SK-N-SH (cell line): ENCODE data around the gene CPPED1. TPM values are rescaled to one million over a fixed set of nuclear protein-coding genes. Genes with fewer than 3 reads are reported as not detected.

Source experiments
- CTCF ChIA-PET: fragments of 300-600, 350-600 bp; formaldehyde crosslinking; extraction: SDS; loops from one replicate; lab custom pipeline; 2021; lab: Yijun Ruan, JAX
- POLR2A ChIA-PET: fragments of 350-600 bp; sonication (Branson Sonifier 250); formaldehyde crosslinking; extraction: SDS; loops from one replicate; lab custom pipeline; 2020; ENCODE audit warnings: antibody characterized with exemption, inconsistent platforms; lab: Yijun Ruan, JAX
- DNase-seq: peaks from one replicate; pipeline ENCODE4 v3.0.0; 2012
- H2AFZ ChIP-seq: fragments of 200-600 bp; sonication (generic); 2 replicates; pipeline ENCODE4 v1.8.1; 2016; ENCODE audit warnings: antibody characterized with exemption, mild to moderate bottlenecking, low read depth
- H3F3A ChIP-seq: fragments of 200-600 bp; sonication (generic); replicated peaks from 2 replicates; pipeline ENCODE3; 2016; ENCODE audit warnings: antibody characterized with exemption, mild to moderate bottlenecking; ENCODE audit not compliant: insufficient read depth
- H3K27ac ChIP-seq, 2 experiments: fragments of 200-500 bp in 1 of 2; fragments of 200-600 bp in 1 of 2; sonication (Bioruptor generic) in 1 of 2; sonication (generic), shearing (Covaris generic) in 1 of 2; 2 replicates each; pipeline versions ENCODE4 v1.5.1 to v1.6.1; 2014 to 2016; ENCODE audit warnings: low read depth in 2 of 2, inconsistent platforms in 1 of 2, low read length in 1 of 2, mild to moderate bottlenecking in 1 of 2, mixed read lengths in 1 of 2
- H3K27me3 ChIP-seq: fragments of 200-600 bp; sonication (generic), shearing (Covaris generic); 2 replicates; pipeline ENCODE4 v1.6.1; 2016; ENCODE audit warnings: mixed run types; ENCODE audit not compliant: insufficient read depth
- H3K36me3 ChIP-seq, 2 experiments: fragments of 200-500 bp in 1 of 2; fragments of 200-600 bp in 1 of 2; sonication (Bioruptor generic) in 1 of 2; sonication (generic) in 1 of 2; replicated peaks in 1 of 2; 2 replicates each; pipeline versions ENCODE3 to v1.5.1; 2014 to 2016; ENCODE audit warnings: low read length in 1 of 2, mild to moderate bottlenecking in 1 of 2; ENCODE audit not compliant: insufficient read depth in 2 of 2, control insufficient read depth in 1 of 2
- H3K4me1 ChIP-seq, 2 experiments: fragments of 200-500 bp in 1 of 2; fragments of 200-600 bp in 1 of 2; sonication (Bioruptor generic) in 1 of 2; sonication (generic), shearing (Covaris generic) in 1 of 2; 2 replicates each; pipeline versions ENCODE4 v1.5.1 to v1.6.1; 2014 to 2016; ENCODE audit warnings: low read depth in 1 of 2, low read length in 1 of 2, mixed run types in 1 of 2; ENCODE audit not compliant: insufficient read depth in 2 of 2, control insufficient read depth in 1 of 2
- H3K4me2 ChIP-seq: fragments of 200-600 bp; sonication (generic), shearing (Covaris generic); 2 replicates; pipeline ENCODE4 v1.6.1; 2017; ENCODE audit warnings: mixed run types
- H3K4me3 ChIP-seq, 2 experiments: fragments of 200-500 bp in 1 of 2; fragments of 200-600 bp in 1 of 2; sonication (Bioruptor generic) in 1 of 2; sonication (generic), shearing (Covaris generic) in 1 of 2; 2 replicates each; pipeline versions ENCODE4 v1.5.1 to v1.8.1; 2014 to 2016; ENCODE audit warnings: low read depth in 2 of 2, inconsistent platforms in 1 of 2, low read length in 1 of 2, mild to moderate bottlenecking in 1 of 2, mixed read lengths in 1 of 2, moderate library complexity in 1 of 2
- H3K79me2 ChIP-seq: fragments of 200-600 bp; sonication (generic); 2 replicates; pipeline ENCODE4 v1.8.1; 2017; ENCODE audit warnings: mild to moderate bottlenecking; ENCODE audit not compliant: insufficient read depth
- H3K9ac ChIP-seq: fragments of 200-600 bp; sonication (generic); 2 replicates; pipeline ENCODE4 v1.6.1; 2017; ENCODE audit warnings: mixed run types
- H3K9me2 ChIP-seq: fragments of 200-600 bp; sonication (generic); 2 replicates; pipeline ENCODE4 v1.6.1; 2017; ENCODE audit warnings: mixed run types
- H3K9me3 ChIP-seq: fragments of 200-600 bp; sonication (generic); 2 replicates; pipeline ENCODE4 v1.6.1; 2017; ENCODE audit warnings: mixed run types, mild to moderate bottlenecking, moderate library complexity
- H4K20me1 ChIP-seq: fragments of 200-600 bp; sonication (generic); 2 replicates; pipeline ENCODE4 v1.6.1; 2017; ENCODE audit warnings: mild to moderate bottlenecking, mixed run types; ENCODE audit not compliant: insufficient read depth
- EZH2phosphoT487 ChIP-seq: fragments of 200-600 bp; sonication (generic); IDR thresholded peaks from 2 replicates; pipeline ENCODE4 v1.6.1; 2017; ENCODE audit warnings: low read depth, mixed run types, mild to moderate bottlenecking, antibody characterized with exemption, moderate library complexity, borderline replicate concordance
- FOSL2 ChIP-seq: IDR thresholded peaks from 2 replicates; pipeline ENCODE4 v1.4.0; 2012; ENCODE audit warnings: low read depth, mild to moderate bottlenecking, moderate library complexity, borderline replicate concordance
- GATA2 ChIP-seq: sonication (generic); formaldehyde crosslinking; IDR thresholded peaks from 2 replicates; pipeline ENCODE4 v1.5.0; 2020; ENCODE audit warnings: mild to moderate bottlenecking, missing genetic modification reagents
- JUND ChIP-seq: IDR thresholded peaks from 2 replicates; pipeline ENCODE4 v1.4.0; 2012
- MEF2A ChIP-seq: IDR thresholded peaks from 2 replicates; pipeline ENCODE4 v1.4.0; 2012; ENCODE audit warnings: low read depth, borderline replicate concordance
- PBX3 ChIP-seq: IDR thresholded peaks from 2 replicates; pipeline ENCODE4; 2012
- RAD21 ChIP-seq: IDR thresholded peaks from 2 replicates; pipeline ENCODE4 v1.6.1; 2012; ENCODE audit warnings: mild to moderate bottlenecking, low read length
- RCOR1 ChIP-seq: fragments of 150-350 bp; IDR thresholded peaks from 2 replicates; pipeline ENCODE4 v1.6.1; 2017; ENCODE audit warnings: antibody characterized with exemption, low read length
- SIN3A ChIP-seq: IDR thresholded peaks from 2 replicates; pipeline ENCODE4 v1.6.1; 2012; ENCODE audit warnings: low read depth, mild to moderate bottlenecking, low read length, moderate library complexity, borderline replicate concordance
- SMC3 ChIP-seq: IDR thresholded peaks from 2 replicates; pipeline ENCODE4 v1.6.1; 2012; ENCODE audit warnings: low read depth, low read length, improper control_type of control experiment
- TCF12 ChIP-seq: IDR thresholded peaks from 2 replicates; pipeline ENCODE4 v1.4.0; 2012
- ZBTB33 ChIP-seq: IDR thresholded peaks from 2 replicates; pipeline ENCODE4 v1.4.0; 2012; ENCODE audit warnings: low read depth, borderline replicate concordance
- whole genome bisulfite sequencing: methylation state at CpG from one replicate; pipeline ENCODE4 v1.1.6; 2017; ENCODE audit warnings: low lambda C conversion rate; 5-methylcytosine and 5-hydroxymethylcytosine counted together
- polyA plus RNA-seq, 3 experiments: library from polyadenylated mRNA; depleted of rRNA; stranded (reverse); fragments of >200 nt; gene quantifications; 2 replicates each; pipeline ENCODE4 v1.2.3, GENCODE V29; 2012
- TF ChIP-seq, protein P1 (sequence below): IDR thresholded peaks from 2 replicates; pipeline ENCODE4 v1.4.0; 2012; ENCODE audit warnings: low read depth
- TF ChIP-seq, protein P2 (sequence below): IDR thresholded peaks from 2 replicates; pipeline ENCODE4 v1.4.0; 2012; ENCODE audit warnings: low read depth, borderline replicate concordance
- TF ChIP-seq, protein P3 (sequence below): IDR thresholded peaks from 2 replicates; pipeline ENCODE4 v1.6.1; 2012; ENCODE audit warnings: mild to moderate bottlenecking, low read depth, low read length, moderate library complexity

Gene CPPED1
- polyA plus RNA-seq, 1 of the 3 experiments (the other 2 are of a cell fraction), result 11.9 TPM

DNA sequence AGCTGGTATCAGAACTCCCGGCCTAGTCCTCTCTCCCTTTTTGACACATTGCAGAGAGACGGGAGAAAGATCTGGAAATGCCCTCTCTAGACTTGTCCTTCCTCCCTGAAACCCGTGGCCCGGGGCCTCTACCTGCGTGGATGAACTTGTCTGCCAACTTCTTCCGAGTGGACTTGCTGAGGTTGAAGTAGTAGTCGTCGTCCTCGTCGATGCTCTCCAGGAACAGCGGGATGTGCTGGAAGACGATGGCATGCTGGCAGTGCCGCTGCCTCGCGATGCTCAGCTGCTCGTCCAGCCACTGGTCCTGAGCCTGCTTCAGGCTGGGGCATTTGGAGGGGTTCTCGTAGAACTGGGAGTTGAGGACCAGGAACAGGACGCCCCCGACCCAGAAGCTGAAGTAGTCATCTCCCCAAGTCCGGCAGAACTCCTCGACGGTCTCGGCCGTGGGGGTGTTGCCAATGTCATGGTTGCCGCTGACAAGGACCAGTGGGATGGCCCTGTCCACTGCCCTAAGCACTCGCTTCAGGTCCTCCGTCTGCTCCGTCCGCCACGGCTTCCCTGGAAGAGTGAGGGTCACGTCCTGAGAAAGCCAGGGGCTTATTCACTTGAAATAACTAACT lies 99.1 kb downstream of the CPPED1 start:
- Histone ChIP-seq H3K36me3 (peaks cover 0 to 4% of the 10 kb centered on the region in 2 experiments), H3F3A (no peaks in the 10 kb centered on the region), H3K4me2 (no peak overlapping the region), H4K20me1 (no peaks in the 10 kb centered on the region), H3K27me3 (no peaks in the 10 kb centered on the region), H3K9ac (no peak overlapping the region), H3K9me3 (no peaks in the 10 kb centered on the region), H3K27ac (no peak overlapping the region), H3K79me2 (no peaks in the 10 kb centered on the region; the same call in 1 of the 2 replicates), H3K4me3 (no peak overlapping the region), H2AFZ (no peak overlapping the region), H3K9me2 (no peaks in the 10 kb centered on the region)
- POLR2A ChIA-PET, result no interaction called here
- TF ChIP-seq RAD21, result no peak
- TF ChIP-seq TCF12, result no peak
- no peak for TF ChIP-seq ZBTB33
- TF ChIP-seq, protein P1, sequence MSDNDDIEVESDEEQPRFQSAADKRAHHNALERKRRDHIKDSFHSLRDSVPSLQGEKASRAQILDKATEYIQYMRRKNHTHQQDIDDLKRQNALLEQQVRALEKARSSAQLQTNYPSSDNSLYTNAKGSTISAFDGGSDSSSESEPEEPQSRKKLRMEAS, result no peak
- no peak for TF ChIP-seq RCOR1
- TF ChIP-seq FOSL2, result no peak
- no peak for TF ChIP-seq SIN3A
- TF ChIP-seq GATA2 (CRISPR knock-in tag), result no peak
- TF ChIP-seq, all 33 proteins: peak for 0
- H3K4me1 ChIP-seq, result peaks cover 0 to 5% of the 10 kb centered on the region in 2 experiments; a peak in 1 of 4 replicates
- DNase-seq, result no peak
- CTCF ChIA-PET, result no interaction called here
- 94% methylated on average over 23 of the region's 31 CpGs for WGBS

- ChIA-PET CTCF (no interaction called here), POLR2A (no interaction called here)
- H3K9me3 ChIP-seq, result no peaks in the 10 kb centered on the region
- no peak overlapping the region for H2AFZ ChIP-seq
- no peak overlapping the region for H3K27ac ChIP-seq
- no peak overlapping the region for H3K4me3 ChIP-seq
- H3K27me3 ChIP-seq, result no peaks in the 10 kb centered on the region
- H3K9me2 ChIP-seq, result no peaks in the 10 kb centered on the region
- no peaks in the 10 kb centered on the region for H4K20me1 ChIP-seq
- H3K36me3 ChIP-seq, result peaks cover 0 to 4% of the 10 kb centered on the region in 2 experiments
- H3K79me2 ChIP-seq, result no peaks in the 10 kb centered on the region; the same call in 1 of the 2 replicates
- no peaks in the 10 kb centered on the region for H3F3A ChIP-seq
- no peak for DNase-seq
- peaks cover 0 to 5% of the 10 kb centered on the region in 2 experiments; a peak in 1 of 4 replicates for H3K4me1 ChIP-seq
- no peak overlapping the region for H3K9ac ChIP-seq
- WGBS, result 74% methylated on average over 5 of the region's 5 CpGs
- TF ChIP-seq EZH2phosphoT487 (no peak), PBX3 (no peak), MEF2A (no peak), TCF12 (peak; percentile 49), SMC3 (no peak), JUND (no peak), FOSL2 (no peak)
- TF ChIP-seq, protein P2, sequence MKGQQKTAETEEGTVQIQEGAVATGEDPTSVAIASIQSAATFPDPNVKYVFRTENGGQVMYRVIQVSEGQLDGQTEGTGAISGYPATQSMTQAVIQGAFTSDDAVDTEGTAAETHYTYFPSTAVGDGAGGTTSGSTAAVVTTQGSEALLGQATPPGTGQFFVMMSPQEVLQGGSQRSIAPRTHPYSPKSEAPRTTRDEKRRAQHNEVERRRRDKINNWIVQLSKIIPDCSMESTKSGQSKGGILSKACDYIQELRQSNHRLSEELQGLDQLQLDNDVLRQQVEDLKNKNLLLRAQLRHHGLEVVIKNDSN, result no peak
- TF ChIP-seq, protein P3, sequence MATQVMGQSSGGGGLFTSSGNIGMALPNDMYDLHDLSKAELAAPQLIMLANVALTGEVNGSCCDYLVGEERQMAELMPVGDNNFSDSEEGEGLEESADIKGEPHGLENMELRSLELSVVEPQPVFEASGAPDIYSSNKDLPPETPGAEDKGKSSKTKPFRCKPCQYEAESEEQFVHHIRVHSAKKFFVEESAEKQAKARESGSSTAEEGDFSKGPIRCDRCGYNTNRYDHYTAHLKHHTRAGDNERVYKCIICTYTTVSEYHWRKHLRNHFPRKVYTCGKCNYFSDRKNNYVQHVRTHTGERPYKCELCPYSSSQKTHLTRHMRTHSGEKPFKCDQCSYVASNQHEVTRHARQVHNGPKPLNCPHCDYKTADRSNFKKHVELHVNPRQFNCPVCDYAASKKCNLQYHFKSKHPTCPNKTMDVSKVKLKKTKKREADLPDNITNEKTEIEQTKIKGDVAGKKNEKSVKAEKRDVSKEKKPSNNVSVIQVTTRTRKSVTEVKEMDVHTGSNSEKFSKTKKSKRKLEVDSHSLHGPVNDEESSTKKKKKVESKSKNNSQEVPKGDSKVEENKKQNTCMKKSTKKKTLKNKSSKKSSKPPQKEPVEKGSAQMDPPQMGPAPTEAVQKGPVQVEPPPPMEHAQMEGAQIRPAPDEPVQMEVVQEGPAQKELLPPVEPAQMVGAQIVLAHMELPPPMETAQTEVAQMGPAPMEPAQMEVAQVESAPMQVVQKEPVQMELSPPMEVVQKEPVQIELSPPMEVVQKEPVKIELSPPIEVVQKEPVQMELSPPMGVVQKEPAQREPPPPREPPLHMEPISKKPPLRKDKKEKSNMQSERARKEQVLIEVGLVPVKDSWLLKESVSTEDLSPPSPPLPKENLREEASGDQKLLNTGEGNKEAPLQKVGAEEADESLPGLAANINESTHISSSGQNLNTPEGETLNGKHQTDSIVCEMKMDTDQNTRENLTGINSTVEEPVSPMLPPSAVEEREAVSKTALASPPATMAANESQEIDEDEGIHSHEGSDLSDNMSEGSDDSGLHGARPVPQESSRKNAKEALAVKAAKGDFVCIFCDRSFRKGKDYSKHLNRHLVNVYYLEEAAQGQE, result 0 out of 2 replicates have a peak, but pooled peaks have one; percentile 34
- no peak overlapping the region for H3K4me2 ChIP-seq
These were observed 99.8 kb downstream of the CPPED1 start for GRCh38 chr16:12703935-12704334.
